Common myeloid progenitor, CD34-positive (primary cell): ENCODE results near the gene UBE3D.

Experiments
- CTCF ChIA-PET: fragments of 350-600 bp; sonication (Branson Sonifier 250); formaldehyde crosslinking; loops from one replicate; lab custom pipeline; 2021; ENCODE audit warnings: antibody characterized with exemption; lab: Charles Lee
- POLR2A ChIA-PET: fragments of 350-600 bp; sonication (Branson Sonifier 250); formaldehyde crosslinking; loops from one replicate; lab custom pipeline; 2021; ENCODE audit warnings: antibody characterized with exemption; lab: Charles Lee
- DNase-seq, 3 donors: peaks; one replicate each; pipeline versions ENCODE4 v3.0.0 to v3.0.0-alpha.2; 2013
- H3K27ac ChIP-seq, 2 experiments: 1 replicate in 1 of 2; 2 replicates in 1 of 2; pipeline ENCODE4 v1.7.0; 2013; ENCODE audit warnings: inconsistent platforms in 2 of 2, low read length in 2 of 2, mild to moderate bottlenecking in 2 of 2, low read depth in 1 of 2, moderate library complexity in 1 of 2; ENCODE audit not compliant: severe bottlenecking in 2 of 2, insufficient read depth in 1 of 2, poor library complexity in 1 of 2
- H3K27me3 ChIP-seq, 5 experiments: replicated peaks in 2 of 5; 1 replicate in 3 of 5; 2 replicates in 2 of 5; pipeline versions ENCODE4 v1.6.1 to v1.7.0; 2013; ENCODE audit warnings: low read length in 4 of 5, mild to moderate bottlenecking in 2 of 5, moderate library complexity in 2 of 5, inconsistent platforms in 1 of 5; ENCODE audit not compliant: insufficient read depth in 5 of 5, control insufficient read depth in 4 of 5
- H3K36me3 ChIP-seq, 4 experiments: 1 replicate in 2 of 4; 2 replicates in 2 of 4; pipeline versions ENCODE4 v1.6.1 to v1.7.0; 2013; ENCODE audit warnings: low read length in 3 of 4, control low read depth in 1 of 4, mild to moderate bottlenecking in 1 of 4; ENCODE audit not compliant: control insufficient read depth in 4 of 4, insufficient read depth in 4 of 4
- H3K4me1 ChIP-seq, 4 experiments: 1 replicate in 3 of 4; 2 replicates in 1 of 4; pipeline versions ENCODE4 v1.6.1 to v1.7.1; 2013; ENCODE audit warnings: low read length in 3 of 4, mild to moderate bottlenecking in 3 of 4, control low read depth in 1 of 4, inconsistent platforms in 1 of 4, moderate library complexity in 1 of 4; ENCODE audit not compliant: control insufficient read depth in 4 of 4, insufficient read depth in 4 of 4; ENCODE audit errors: control extremely low read depth in 1 of 4
- H3K4me3 ChIP-seq, 7 experiments: 1 replicate in 4 of 7; 2 replicates in 3 of 7; pipeline versions ENCODE4 v1.5.1 to v1.7.0; 2013; ENCODE audit warnings: mild to moderate bottlenecking in 7 of 7, low read length in 6 of 7, moderate library complexity in 6 of 7, inconsistent platforms in 2 of 7, low read depth in 2 of 7, control low read depth in 1 of 7; ENCODE audit not compliant: insufficient read depth in 4 of 7, control insufficient read depth in 1 of 7; ENCODE audit errors: extremely low read depth in 1 of 7
- H3K9me3 ChIP-seq, 5 experiments: 1 replicate in 4 of 5; 2 replicates in 1 of 5; pipeline versions ENCODE4 v1.6.1 to v1.7.1; 2013; ENCODE audit warnings: low read length in 4 of 5, mild to moderate bottlenecking in 2 of 5, inconsistent platforms in 1 of 5, low read depth in 1 of 5, moderate library complexity in 1 of 5; ENCODE audit not compliant: control insufficient read depth in 4 of 5, insufficient read depth in 2 of 5; ENCODE audit errors: control extremely low read depth in 1 of 5
- WGBS: methylation state at CpG from one replicate; pipeline ENCODE4 v1.1.5; 2013; ENCODE audit not compliant: insufficient coverage; 5-methylcytosine and 5-hydroxymethylcytosine counted together

UBE3D gene

GRCh38 chr6:83057705-83058321, 7.8 kb downstream of the UBE3D start:
- peaks cover 0 to 27% (median 6%) of the 10 kb centered on the region in 4 experiments for H3K36me3 ChIP-seq
- no peak overlapping the region for H3K27ac ChIP-seq
- CTCF ChIA-PET = interaction anchor here (1.1 to 7.7 kb wide), 12 partner anchors 8 to 811 kb away, joined by 3 to 73 read pairs (median 4); partner anchors contain the start of genes DOP1A and UBE3D
- POLR2A ChIA-PET = no interaction called here
- no peaks in the 10 kb centered on the region for H3K27me3 ChIP-seq
- no peak overlapping the region for H3K4me3 ChIP-seq
- peak; percentile 38 to 66 (median 59) for DNase-seq
- no peaks in the 10 kb centered on the region for H3K9me3 ChIP-seq
- H3K4me1 ChIP-seq = peaks cover 0 to 2% (median 0%) of the 10 kb centered on the region in 4 experiments
- no CpG with 5 or more reads among the region's 4 CpGs for WGBS

GRCh38 chr6:83055366-83055964, 10.2 kb downstream of the UBE3D start:
- WGBS = 47% methylated on average over 3 of the region's 6 CpGs
- Histone ChIP-seq H3K27ac (no peak overlapping the region), H3K9me3 (no peaks in the 10 kb centered on the region), H3K4me1 (peaks cover 0 to 2% (median 0%) of the 10 kb centered on the region in 4 experiments), H3K27me3 (no peaks in the 10 kb centered on the region), H3K36me3 (peaks cover 0 to 39% (median 6%) of the 10 kb centered on the region in 4 experiments), H3K4me3 (no peak overlapping the region)
- ChIA-PET CTCF (interaction anchor here (0.6 to 7.7 kb wide), 6 partner anchors 10 to 812 kb away, joined by 3 to 73 read pairs (median 4); partner anchors contain the start of genes DOP1A and UBE3D), POLR2A (no interaction called here)
- peak; percentile 28 to 61 (median 52) for DNase-seq

- 96% methylated on average over 3 of the region's 3 CpGs for WGBS
- Histone ChIP-seq H3K36me3 (peaks cover 0 to 29% (median 6%) of the 10 kb centered on the region in 4 experiments), H3K27me3 (no peaks in the 10 kb centered on the region), H3K27ac (no peak overlapping the region), H3K9me3 (no peaks in the 10 kb centered on the region), H3K4me1 (peaks cover 0 to 2% (median 0%) of the 10 kb centered on the region in 4 experiments), H3K4me3 (no peak overlapping the region)
- ChIA-PET POLR2A (no interaction called here), CTCF (interaction anchor here (0.9 to 7.7 kb wide), 5 partner anchors 12 to 824 kb away, joined by 3 to 73 read pairs (median 4); partner anchors contain the start of genes DOP1A and UBE3D)
- DNase-seq = no peak
Measured at GRCh38 chr6:83053678-83054077, 12.0 kb downstream of the UBE3D start.

GRCh38 chr6:83051377-83052172, 14.1 kb downstream of the UBE3D start:
- CTCF ChIA-PET = interaction anchor here (1.1 to 7.7 kb wide), 2 partner anchors 14 to 781 kb away, joined by 4 to 73 read pairs; partner anchors contain the start of genes DOP1A and UBE3D

GRCh38 chr6:83047065-83047754, 18.4 kb downstream of the UBE3D start:
- 93% methylated on average over 6 of the region's 7 CpGs for WGBS
- Histone ChIP-seq H3K27me3 (no peaks in the 10 kb centered on the region), H3K27ac (no peak overlapping the region), H3K4me3 (no peak overlapping the region), H3K36me3 (peaks cover 0 to 11% (median under 1%) of the 10 kb centered on the region in 4 experiments), H3K4me1 (no peaks in the 10 kb centered on the region), H3K9me3 (peaks cover 0 to 1% (median 0%) of the 10 kb centered on the region in 5 experiments)
- ChIA-PET POLR2A (no interaction called here), CTCF (interaction anchor here (1.2 kb wide), 1 partner anchor 10 kb away, joined by 3 read pairs; no protein-coding TSS in a partner anchor)
- DNase-seq = no peak

More at GRCh38 chr6:83051377-83052172, 14.1 kb downstream of the UBE3D start:
- Histone ChIP-seq H3K36me3 (peaks cover 0 to 25% (median 6%) of the 10 kb centered on the region in 4 experiments), H3K4me3 (no peak overlapping the region), H3K4me1 (peaks cover 0 to 2% (median 0%) of the 10 kb centered on the region in 4 experiments), H3K27me3 (no peaks in the 10 kb centered on the region), H3K9me3 (no peaks in the 10 kb centered on the region), H3K27ac (no peak overlapping the region)
- WGBS = 92% methylated on average over 3 of the region's 5 CpGs
- no peak for DNase-seq
- POLR2A ChIA-PET = no interaction called here

- WGBS = 80% methylated on average over 2 of the region's 6 CpGs
- DNase-seq = no peak
- Histone ChIP-seq H3K4me1 (no peaks in the 10 kb centered on the region), H3K27me3 (no peaks in the 10 kb centered on the region), H3K36me3 (peaks cover 0 to 3% (median 0%) of the 10 kb centered on the region in 4 experiments), H3K27ac (no peak overlapping the region), H3K4me3 (no peak overlapping the region), H3K9me3 (peaks cover 0 to 1% (median 0%) of the 10 kb centered on the region in 5 experiments)
- CTCF ChIA-PET = no interaction called here
- POLR2A ChIA-PET = no interaction called here
Measured at GRCh38 chr6:83044091-83044768, 21.4 kb downstream of the UBE3D start.
